Prostate gland (tissue), 2 donors: Measurements from ENCODE around the gene LATS2. TPM values are rescaled to one million over a fixed set of nuclear protein-coding genes. Genes with fewer than 3 reads are reported as not detected.

Source experiments
- DNase-seq: peaks from one replicate; pipeline ENCODE4 v3.0.0-alpha.2; 2019; ENCODE audit warnings: low spot score
- H3K27ac ChIP-seq, 2 donors: fragments of 200-600 bp; sonication (generic); 2 replicates each; pipeline ENCODE4 v1.5.1; 2017 to 2019
- H3K27me3 ChIP-seq: fragments of 200-600 bp; sonication (generic); replicated peaks from 2 replicates; pipeline ENCODE4 v1.5.1; 2019; ENCODE audit not compliant: insufficient read depth
- H3K36me3 ChIP-seq, 2 donors: fragments of 200-600 bp; sonication (generic); 1 replicate in 1 of 2; 2 replicates in 1 of 2; pipeline versions ENCODE4 v1.5.1 to v1.8.1; 2017 to 2019
- H3K4me1 ChIP-seq: fragments of 200-600 bp; sonication (generic); replicated peaks from 2 replicates; pipeline ENCODE4 v1.5.1; 2019
- H3K4me3 ChIP-seq, 2 donors: fragments of 200-600 bp; sonication (generic); 2 replicates each; pipeline ENCODE4 v1.5.1; 2017 to 2019
- H3K9me3 ChIP-seq: fragments of 200-600 bp; sonication (generic); 2 replicates; pipeline ENCODE4 v1.5.1; 2017
- POLR2A ChIP-seq: fragments of 450-650 bp; IDR thresholded peaks from one replicate; pipeline ENCODE4 v1.6.1; 2016; ENCODE audit warnings: antibody characterized with exemption, mild to moderate bottlenecking
- POLR2AphosphoS5 ChIP-seq: sonication (generic); formaldehyde crosslinking; IDR thresholded peaks from one replicate; pipeline ENCODE4 v1.6.1; 2017; ENCODE audit warnings: antibody characterized with exemption
- WGBS: methylation state at CpG from one replicate; pipeline ENCODE4 v1.1.5; 2018; 5-methylcytosine and 5-hydroxymethylcytosine counted together
- intact Hi-C: fragments of 100-400 bp; cut with DNase I; formaldehyde crosslinking; loops from one replicate; pipeline ENCODE4 v1.14.2; 2022
- total RNA-seq, 2 donors: library from RNA; depleted of rRNA; stranded (reverse); fragments of >200 nt; gene quantifications; one replicate each; pipeline ENCODE4 v1.1.0, GENCODE V29; 2016
- TF ChIP-seq, protein P1 (sequence below), 4 experiments: fragments of 200-600 bp in 2 of 4; fragments of 450-650 bp in 2 of 4; sonication (generic) in 2 of 4; IDR thresholded peaks; 1 replicate in 3 of 4; 2 replicates in 1 of 4; pipeline ENCODE4 v1.5.1; 2016 to 2019; ENCODE audit warnings: antibody characterized with exemption in 4 of 4, mild to moderate bottlenecking in 2 of 4, moderate library complexity in 2 of 4

LATS2 gene
- total RNA-seq, 2 donors from 2014 or later, result 22.0 to 27.4 TPM

DNA sequence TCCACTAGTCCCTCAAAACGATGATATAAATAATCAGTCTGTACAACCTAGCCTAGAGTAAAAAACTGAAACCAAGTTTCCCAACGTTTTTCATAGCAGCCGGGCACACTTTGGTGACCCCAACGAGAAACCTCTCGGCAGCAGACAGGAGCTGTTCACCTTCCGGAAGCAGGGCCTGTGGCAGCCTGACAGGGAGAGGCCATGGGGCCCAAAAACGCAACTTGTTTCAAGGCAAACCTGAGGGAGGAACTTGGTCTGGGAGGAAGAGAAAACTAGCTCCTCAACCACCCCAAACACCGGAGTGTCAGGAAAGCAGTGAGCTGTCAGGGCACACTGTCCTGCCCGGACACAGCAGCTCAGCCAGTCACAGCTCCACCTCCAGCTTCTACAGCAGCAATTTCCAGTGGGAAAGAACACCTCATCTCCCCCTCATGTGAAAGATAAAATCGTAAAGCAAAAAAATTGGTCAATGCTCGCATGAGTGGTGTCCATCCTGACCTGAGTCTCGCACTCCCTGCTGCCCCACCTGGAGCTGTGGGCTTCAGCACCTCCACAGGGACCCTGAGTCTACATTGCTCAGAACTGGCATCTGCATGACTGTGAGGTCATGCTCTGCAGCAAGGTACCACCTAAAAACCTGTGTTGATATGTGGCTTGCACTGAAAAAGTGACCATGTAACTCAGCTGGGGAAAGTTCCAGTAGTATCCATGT, 40.6 kb upstream of the LATS2 start:
- WGBS, result 78% methylated on average over 12 of the region's 12 CpGs
- Histone ChIP-seq H3K27ac (no peak overlapping the region), H3K4me3 (no peak overlapping the region), H3K36me3 (no peaks in the 10 kb centered on the region), H3K4me1 (no peaks in the 10 kb centered on the region), H3K9me3 (no peaks in the 10 kb centered on the region), H3K27me3 (no peaks in the 10 kb centered on the region)
- no peak for DNase-seq
- TF ChIP-seq POLR2A (no peak), POLR2AphosphoS5 (no peak)
- TF ChIP-seq, protein P1, sequence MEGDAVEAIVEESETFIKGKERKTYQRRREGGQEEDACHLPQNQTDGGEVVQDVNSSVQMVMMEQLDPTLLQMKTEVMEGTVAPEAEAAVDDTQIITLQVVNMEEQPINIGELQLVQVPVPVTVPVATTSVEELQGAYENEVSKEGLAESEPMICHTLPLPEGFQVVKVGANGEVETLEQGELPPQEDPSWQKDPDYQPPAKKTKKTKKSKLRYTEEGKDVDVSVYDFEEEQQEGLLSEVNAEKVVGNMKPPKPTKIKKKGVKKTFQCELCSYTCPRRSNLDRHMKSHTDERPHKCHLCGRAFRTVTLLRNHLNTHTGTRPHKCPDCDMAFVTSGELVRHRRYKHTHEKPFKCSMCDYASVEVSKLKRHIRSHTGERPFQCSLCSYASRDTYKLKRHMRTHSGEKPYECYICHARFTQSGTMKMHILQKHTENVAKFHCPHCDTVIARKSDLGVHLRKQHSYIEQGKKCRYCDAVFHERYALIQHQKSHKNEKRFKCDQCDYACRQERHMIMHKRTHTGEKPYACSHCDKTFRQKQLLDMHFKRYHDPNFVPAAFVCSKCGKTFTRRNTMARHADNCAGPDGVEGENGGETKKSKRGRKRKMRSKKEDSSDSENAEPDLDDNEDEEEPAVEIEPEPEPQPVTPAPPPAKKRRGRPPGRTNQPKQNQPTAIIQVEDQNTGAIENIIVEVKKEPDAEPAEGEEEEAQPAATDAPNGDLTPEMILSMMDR (IDR thresholded peaks at IDR 0.05), result no peak
- intact Hi-C loops, result no loop called here

DNA sequence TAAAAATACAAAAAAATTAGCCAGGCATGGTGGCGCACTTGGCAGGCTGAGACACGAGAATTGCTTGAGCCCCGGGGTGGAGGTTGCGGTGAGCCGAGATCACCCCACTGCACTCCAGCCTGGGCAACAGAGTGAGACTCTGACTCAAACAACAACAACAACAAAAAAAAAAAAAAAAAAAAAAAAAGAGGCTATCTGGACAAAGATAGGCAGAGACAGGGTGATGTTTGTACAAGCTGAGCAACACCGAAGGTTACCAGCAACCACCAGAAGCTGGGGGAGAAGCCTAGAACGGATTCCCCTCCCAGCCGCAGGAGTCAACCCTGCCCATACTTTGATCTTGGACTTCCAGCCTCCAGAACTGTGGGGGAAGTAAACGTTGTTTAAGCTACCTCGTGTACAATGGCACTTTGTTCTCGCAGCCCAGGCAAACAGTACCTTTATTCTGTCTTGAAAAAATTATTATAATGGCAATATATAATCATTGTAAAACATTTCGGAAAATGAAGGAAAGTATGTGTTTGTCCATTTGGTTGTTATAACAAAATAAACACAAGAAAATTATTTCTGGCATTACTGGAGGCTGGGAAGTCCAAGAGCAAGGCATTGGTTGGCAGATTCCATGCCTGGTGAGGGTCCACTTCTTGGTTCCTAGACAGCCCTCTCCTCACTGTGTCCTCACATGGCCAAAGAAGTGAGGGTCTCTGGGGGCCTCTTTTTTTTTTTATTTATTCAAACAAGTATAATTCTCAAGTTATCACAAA, 39.8 kb upstream of the LATS2 start:
- WGBS, result 66% methylated on average over 12 of the region's 12 CpGs
- Histone ChIP-seq H3K36me3 (no peaks in the 10 kb centered on the region), H3K9me3 (no peaks in the 10 kb centered on the region), H3K27ac (no peak overlapping the region), H3K4me1 (no peaks in the 10 kb centered on the region), H3K27me3 (no peaks in the 10 kb centered on the region), H3K4me3 (no peak overlapping the region)
- TF ChIP-seq POLR2A (no peak), POLR2AphosphoS5 (no peak)
- TF ChIP-seq, protein P1 (IDR thresholded peaks at IDR 0.05), result no peak
- intact Hi-C loops, result no loop called here
- no peak for DNase-seq

DNA sequence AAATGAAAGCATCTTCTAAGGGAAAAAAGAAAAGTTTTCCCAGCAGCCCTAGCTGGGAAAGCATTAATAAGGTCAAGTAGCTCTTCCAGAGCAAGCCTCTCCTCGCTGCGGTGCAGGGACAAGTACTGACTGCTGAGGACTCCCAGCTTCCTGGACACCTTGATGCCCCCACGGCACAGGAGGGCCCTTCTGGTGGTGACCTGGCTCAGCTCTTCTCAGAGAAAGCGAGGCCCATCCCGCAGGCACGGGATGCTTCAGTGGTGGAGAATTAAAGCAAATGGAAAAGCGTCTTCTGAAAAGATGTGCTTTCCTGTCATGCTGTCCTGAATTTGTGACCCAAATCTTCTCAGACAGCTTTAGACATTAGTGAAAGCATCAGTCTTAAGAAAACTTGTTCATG, 38.8 kb upstream of the LATS2 start:
- no peaks in the 10 kb centered on the region for H3K9me3 ChIP-seq
- DNase-seq, result no peak
- intact Hi-C loops, result no loop called here
- 92% methylated on average over 7 of the region's 7 CpGs for whole genome bisulfite sequencing
- no peaks in the 10 kb centered on the region for H3K4me1 ChIP-seq
- H3K27ac ChIP-seq, result no peak overlapping the region
- no peaks in the 10 kb centered on the region for H3K27me3 ChIP-seq
- no peaks in the 10 kb centered on the region for H3K36me3 ChIP-seq
- no peak overlapping the region for H3K4me3 ChIP-seq
- TF ChIP-seq POLR2AphosphoS5 (no peak), POLR2A (no peak)
- TF ChIP-seq, protein P1 (IDR thresholded peaks at IDR 0.05), result no peak

DNA sequence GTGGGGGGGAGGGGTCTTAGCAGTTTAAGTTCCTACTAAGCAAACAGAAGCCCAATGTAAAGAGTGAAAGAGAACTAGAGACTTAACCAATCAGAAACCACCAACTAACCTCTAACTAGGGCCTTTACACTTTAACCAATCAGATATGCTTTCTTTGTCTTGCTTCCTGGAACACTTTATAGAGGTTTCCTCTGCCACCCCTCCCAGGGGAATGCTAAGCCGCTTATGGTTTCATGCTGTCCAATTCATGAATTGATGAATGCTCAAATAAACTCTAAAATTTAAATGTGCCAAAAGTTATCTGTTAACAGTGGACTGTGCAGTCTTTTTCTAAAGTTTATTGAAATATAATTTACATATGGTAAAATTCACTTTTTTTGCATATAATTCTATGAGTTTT, 33.9 kb upstream of the LATS2 start:
- H3K4me3 ChIP-seq, result no peak overlapping the region
- H3K27ac ChIP-seq, result no peak overlapping the region
- no peaks in the 10 kb centered on the region for H3K27me3 ChIP-seq
- 76% methylated on average over 1 of the region's 1 CpG for WGBS
- no peaks in the 10 kb centered on the region for H3K36me3 ChIP-seq
- no peaks in the 10 kb centered on the region for H3K9me3 ChIP-seq
- intact Hi-C loops, result no loop called here
- H3K4me1 ChIP-seq, result no peaks in the 10 kb centered on the region
- DNase-seq, result no peak
- no peak for TF ChIP-seq POLR2AphosphoS5
- no peak for TF ChIP-seq POLR2A

DNA sequence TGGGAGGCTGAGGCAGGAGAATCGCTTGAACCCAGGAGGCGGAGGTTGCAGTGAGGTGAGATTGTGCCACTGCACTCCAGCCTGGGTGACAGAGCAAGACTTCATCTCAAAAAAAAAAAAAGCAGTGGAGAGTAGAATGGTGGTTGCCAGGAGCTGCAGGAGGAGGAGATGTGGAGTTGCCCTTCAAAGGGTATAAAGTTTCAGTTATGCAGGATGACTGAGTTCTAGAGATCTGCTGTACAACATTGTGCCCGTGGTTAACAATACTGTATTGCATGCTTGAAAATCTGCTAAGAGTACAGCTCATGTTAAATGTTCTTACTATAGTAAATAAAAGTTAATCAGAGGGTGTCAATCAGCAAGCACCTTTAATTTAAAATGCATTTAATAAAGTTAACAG, 28.4 kb upstream of the LATS2 start:
- H3K9me3 ChIP-seq, result no peaks in the 10 kb centered on the region
- H3K27me3 ChIP-seq, result no peaks in the 10 kb centered on the region
- no peaks in the 10 kb centered on the region for H3K4me1 ChIP-seq
- 80% methylated on average over 3 of the region's 3 CpGs for WGBS
- H3K36me3 ChIP-seq, result no peaks in the 10 kb centered on the region
- no peak overlapping the region for H3K27ac ChIP-seq
- H3K4me3 ChIP-seq, result no peak overlapping the region
- TF ChIP-seq POLR2A (no peak), POLR2AphosphoS5 (no peak)
- TF ChIP-seq, protein P1 (IDR thresholded peaks at IDR 0.05), result no peak
- DNase-seq, result no peak
- intact Hi-C loops, result no loop called here
